Upper lobe of right lung (tissue), 1 donor: ENCODE results near the gene DENND5A. TPM values are rescaled to one million over a fixed set of nuclear protein-coding genes. Genes with fewer than 3 reads are reported as not detected.

ENCODE experiments used
- ATAC-seq: fragments of 200-7000 bp; cut with Tn5 transposase; one replicate; pipeline ENCODE4 v1.9.1; 2020; ENCODE audit warnings: mild to moderate bottlenecking, moderate library complexity
- DNase-seq: peaks from one replicate; pipeline ENCODE4 v3.0.0-alpha.2; 2020
- H3K27ac ChIP-seq: fragments of 200-600 bp; one replicate; pipeline ENCODE4 v1.8.0; 2022
- H3K27me3 ChIP-seq: fragments of 200-600 bp; one replicate; pipeline ENCODE4 v1.8.0; 2022; ENCODE audit warnings: mild to moderate bottlenecking
- H3K36me3 ChIP-seq: fragments of 200-600 bp; one replicate; pipeline ENCODE4 v1.8.0; 2022
- H3K4me1 ChIP-seq: fragments of 200-600 bp; one replicate; pipeline ENCODE4 v1.8.0; 2022
- H3K4me3 ChIP-seq: fragments of 200-600 bp; one replicate; pipeline ENCODE4 v1.8.0; 2022; ENCODE audit warnings: mild to moderate bottlenecking
- H3K9me3 ChIP-seq: fragments of 200-600 bp; one replicate; pipeline ENCODE4 v1.8.0; 2022
- intact Hi-C: fragments of 100-400 bp; cut with DNase I; formaldehyde crosslinking; loops from one replicate; pipeline ENCODE4 v1.11.0; 2022
- total RNA-seq: library from RNA; stranded (reverse); fragmentation: NEBNext Ultra II Directional; extraction: Animal tissue kit (Norgen Biotek cat#: 25700); gene quantifications from one replicate; pipeline ENCODE4 v1.2.1, GENCODE V29; 2021
- TF ChIP-seq, protein P1 (sequence below): fragments of 200-600 bp; IDR thresholded peaks from one replicate; pipeline ENCODE4 v1.8.0; 2022; ENCODE audit warnings: antibody characterized with exemption
- donor health status: DM: no; HTN: yes; CAD: no; lungs with severe emphysema.

The DENND5A gene
- total RNA-seq, 1 donor from 2014 or later: 90.8 TPM

DNA sequence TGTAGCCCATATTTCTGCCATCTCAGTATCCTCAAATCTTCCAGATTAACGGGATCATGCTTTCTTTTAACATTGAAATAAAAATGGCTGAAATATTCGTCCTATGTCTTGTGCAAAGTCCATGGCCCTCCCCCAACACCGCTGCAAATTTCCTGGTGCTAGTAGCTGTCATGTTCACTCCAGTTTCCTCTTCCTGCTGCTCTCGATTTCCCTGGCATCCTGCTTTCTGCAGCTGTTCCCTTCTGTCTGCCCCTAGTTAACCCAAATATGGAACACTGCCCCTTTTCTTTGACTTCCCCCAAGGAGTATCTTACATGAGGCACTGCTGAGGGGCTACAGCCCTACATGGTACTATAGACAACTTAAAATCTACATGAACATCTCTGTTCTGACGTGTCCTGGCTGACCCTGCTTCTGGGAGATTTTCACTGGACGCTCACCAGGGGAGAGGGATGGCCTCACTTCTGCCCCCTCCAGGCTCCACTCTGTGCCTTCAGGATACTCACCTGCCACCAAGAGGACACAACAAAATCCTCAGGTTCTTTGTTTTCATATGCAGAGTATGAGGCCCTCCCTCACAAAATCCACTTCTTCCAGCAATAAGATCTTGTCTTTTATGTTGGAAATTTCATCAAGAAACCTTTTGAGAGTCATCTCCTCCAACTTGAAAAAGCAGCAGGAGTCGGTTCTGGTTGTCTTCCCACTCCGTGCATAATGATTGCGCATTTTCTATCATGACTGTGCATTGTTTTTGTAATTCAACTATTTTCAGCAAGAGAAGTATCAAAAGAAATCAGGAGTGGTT is 144.3 kb downstream of the DENND5A start:
- H3K4me3 ChIP-seq: no peak overlapping the region
- no peaks in the 10 kb centered on the region for H3K4me1 ChIP-seq
- no peak overlapping the region for H3K27ac ChIP-seq
- H3K27me3 ChIP-seq: no peaks in the 10 kb centered on the region
- H3K36me3 ChIP-seq: no peaks in the 10 kb centered on the region
- DNase-seq (no peak), ATAC-seq (no peak)
- H3K9me3 ChIP-seq: no peaks in the 10 kb centered on the region
- TF ChIP-seq, protein P1, sequence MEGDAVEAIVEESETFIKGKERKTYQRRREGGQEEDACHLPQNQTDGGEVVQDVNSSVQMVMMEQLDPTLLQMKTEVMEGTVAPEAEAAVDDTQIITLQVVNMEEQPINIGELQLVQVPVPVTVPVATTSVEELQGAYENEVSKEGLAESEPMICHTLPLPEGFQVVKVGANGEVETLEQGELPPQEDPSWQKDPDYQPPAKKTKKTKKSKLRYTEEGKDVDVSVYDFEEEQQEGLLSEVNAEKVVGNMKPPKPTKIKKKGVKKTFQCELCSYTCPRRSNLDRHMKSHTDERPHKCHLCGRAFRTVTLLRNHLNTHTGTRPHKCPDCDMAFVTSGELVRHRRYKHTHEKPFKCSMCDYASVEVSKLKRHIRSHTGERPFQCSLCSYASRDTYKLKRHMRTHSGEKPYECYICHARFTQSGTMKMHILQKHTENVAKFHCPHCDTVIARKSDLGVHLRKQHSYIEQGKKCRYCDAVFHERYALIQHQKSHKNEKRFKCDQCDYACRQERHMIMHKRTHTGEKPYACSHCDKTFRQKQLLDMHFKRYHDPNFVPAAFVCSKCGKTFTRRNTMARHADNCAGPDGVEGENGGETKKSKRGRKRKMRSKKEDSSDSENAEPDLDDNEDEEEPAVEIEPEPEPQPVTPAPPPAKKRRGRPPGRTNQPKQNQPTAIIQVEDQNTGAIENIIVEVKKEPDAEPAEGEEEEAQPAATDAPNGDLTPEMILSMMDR: no peak
- intact Hi-C loops: no loop called here

GRCh38 chr11:9118277-9118676 is 146.9 kb downstream of the DENND5A start:
- intact Hi-C loops: no loop called here
- TF ChIP-seq, protein P1: no peak
- no peaks in the 10 kb centered on the region for H3K36me3 ChIP-seq
- ATAC-seq: no peak
- H3K27ac ChIP-seq: no peak overlapping the region
- no peak for DNase-seq
- no peaks in the 10 kb centered on the region for H3K9me3 ChIP-seq
- no peaks in the 10 kb centered on the region for H3K4me1 ChIP-seq
- H3K4me3 ChIP-seq: no peak overlapping the region
- H3K27me3 ChIP-seq: no peaks in the 10 kb centered on the region

GRCh38 chr11:9112075-9112474 is 153.1 kb downstream of the DENND5A start:
- H3K4me1 ChIP-seq: no peaks in the 10 kb centered on the region
- intact Hi-C loops: no loop called here
- ATAC-seq (no peak), DNase-seq (no peak)
- TF ChIP-seq, protein P1: no peak
- peaks cover 7% of the 10 kb centered on the region for H3K9me3 ChIP-seq
- no peak overlapping the region for H3K4me3 ChIP-seq
- H3K27me3 ChIP-seq: no peaks in the 10 kb centered on the region
- no peak overlapping the region for H3K27ac ChIP-seq
- H3K36me3 ChIP-seq: no peaks in the 10 kb centered on the region

DNA sequence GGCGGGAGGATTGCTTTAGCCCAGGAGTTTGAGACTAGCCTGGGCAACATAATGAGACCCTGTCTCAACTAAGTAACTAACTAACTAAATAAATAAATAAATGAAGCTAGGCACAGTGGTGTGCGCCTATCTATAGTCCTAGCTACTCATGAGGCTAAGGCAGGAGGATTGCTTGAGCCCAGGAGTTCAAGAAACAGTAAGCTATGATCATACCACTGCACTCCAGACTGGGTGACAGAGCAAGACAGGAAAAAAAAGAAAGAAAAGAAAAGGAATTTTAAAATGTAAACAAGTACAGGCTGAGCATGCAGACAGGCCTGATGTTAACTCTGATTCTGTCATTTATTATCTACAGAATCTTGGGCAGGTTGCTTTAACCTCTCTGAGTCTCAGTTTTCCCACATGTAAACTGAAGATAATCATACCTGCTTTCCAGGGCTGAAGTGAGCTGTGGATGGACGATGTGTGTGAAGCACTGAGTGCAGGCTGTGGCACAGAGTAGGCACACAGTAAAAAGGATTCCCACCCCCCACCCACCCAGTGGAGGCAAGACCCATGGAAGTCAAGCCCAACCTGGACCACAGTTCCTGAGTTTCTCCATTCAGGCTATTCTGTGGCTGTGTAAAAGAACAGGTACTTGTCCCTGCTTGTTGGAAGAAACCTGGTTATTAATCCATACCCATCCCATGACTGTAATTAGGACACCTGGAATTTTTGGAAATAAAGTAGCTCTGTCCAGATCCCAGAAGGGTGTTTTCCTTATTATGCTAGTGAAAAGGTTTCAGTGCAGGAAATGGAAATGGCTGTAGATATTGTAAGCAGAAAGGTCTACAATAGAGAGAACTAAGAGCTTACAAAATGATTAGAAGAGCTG is 155.1 kb downstream of the DENND5A start:
- Histone ChIP-seq H3K9me3 (peaks cover 7% of the 10 kb centered on the region), H3K4me3 (no peak overlapping the region), H3K36me3 (no peaks in the 10 kb centered on the region), H3K27ac (no peak overlapping the region), H3K4me1 (no peaks in the 10 kb centered on the region), H3K27me3 (no peaks in the 10 kb centered on the region)
- ATAC-seq (no peak), DNase-seq (no peak)
- intact Hi-C loops: no loop called here
- TF ChIP-seq, protein P1: no peak

DNA sequence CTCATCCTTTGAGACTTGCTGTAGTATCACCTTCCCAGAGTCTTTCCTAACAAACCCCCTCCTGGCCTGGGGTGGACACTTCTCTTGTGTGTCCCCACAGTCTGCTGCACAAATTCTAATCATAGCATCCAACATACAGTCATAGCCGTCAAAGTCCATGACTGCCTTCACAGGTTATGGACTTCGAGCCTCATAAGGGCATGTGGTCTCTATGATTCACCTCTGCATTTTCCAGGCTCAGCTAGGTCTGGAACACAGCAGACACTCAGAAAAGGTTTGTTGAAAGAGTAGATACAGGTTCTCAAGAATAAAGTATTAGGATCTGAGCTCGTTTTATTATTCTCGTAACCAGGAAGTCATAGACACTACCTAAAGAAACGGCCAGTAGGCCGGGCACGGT is 160.6 kb downstream of the DENND5A start:
- ATAC-seq (no peak), DNase-seq (no peak)
- no peak overlapping the region for H3K4me3 ChIP-seq
- H3K9me3 ChIP-seq: no peaks in the 10 kb centered on the region
- no peak overlapping the region for H3K27ac ChIP-seq
- H3K36me3 ChIP-seq: no peaks in the 10 kb centered on the region
- H3K27me3 ChIP-seq: no peaks in the 10 kb centered on the region
- TF ChIP-seq, protein P1: no peak
- intact Hi-C loops: no loop called here
- H3K4me1 ChIP-seq: no peaks in the 10 kb centered on the region
